WTC11 (cell line): Measurements from ENCODE around the gene BOD1L1. TPM values are rescaled to one million over a fixed set of nuclear protein-coding genes. Genes with fewer than 3 reads are reported as not detected.

Source experiments
- ATAC-seq: fragments of 200-7000 bp; cut with Tn5 transposase; 2 replicates; pipeline ENCODE4 v1.10.0; 2021; ENCODE audit warnings: mild to moderate bottlenecking, moderate library complexity
- CTCF ChIA-PET: fragments of 300-600 bp; sonication (Branson Sonifier 250); formaldehyde crosslinking; loops from one replicate; lab custom pipeline; 2021; ENCODE audit warnings: antibody characterized with exemption; lab: Charles Lee
- POLR2A ChIA-PET: fragments of 350-600 bp; sonication (Branson Sonifier 250); formaldehyde crosslinking; loops from one replicate; lab custom pipeline; 2021; ENCODE audit warnings: antibody characterized with exemption; lab: Charles Lee
- DNase-seq: peaks from one replicate; pipeline ENCODE4 v3.0.0; 2021; ENCODE audit warnings: low spot score
- H3K27ac Mint-ChIP-seq: 2 replicates; pipeline ENCODE4 v1.8.0; 2021; ENCODE audit warnings: mixed read lengths
- H3K27me3 Mint-ChIP-seq: 2 replicates; pipeline ENCODE4 v1.8.0; 2021; ENCODE audit warnings: low read depth, mild to moderate bottlenecking, moderate library complexity, mixed read lengths
- H3K36me3 Mint-ChIP-seq: 2 replicates; pipeline ENCODE4 v1.8.0; 2021; ENCODE audit warnings: mixed read lengths
- H3K4me1 Mint-ChIP-seq: 2 replicates; pipeline ENCODE4 v1.8.0; 2022; ENCODE audit warnings: mixed read lengths
- H3K4me3 Mint-ChIP-seq: 2 replicates; pipeline ENCODE4 v1.8.0; 2021; ENCODE audit warnings: mild to moderate bottlenecking, moderate library complexity, mixed read lengths
- H3K9me3 Mint-ChIP-seq: 2 replicates; pipeline ENCODE4 v1.8.0; 2021; ENCODE audit warnings: mixed read lengths
- AR ChIP-seq: fragments of 250-450 bp; sonication (Bioruptor Pico); IDR thresholded peaks from 2 replicates; pipeline ENCODE4 v1.9.0; 2021; ENCODE audit warnings: mild to moderate bottlenecking
- CBFB ChIP-seq: sonication (generic); formaldehyde crosslinking; IDR thresholded peaks from 2 replicates; pipeline ENCODE4 v1.8.1; 2022; ENCODE audit warnings: mild to moderate bottlenecking, low read depth, missing genetic modification reagents
- GTF2I ChIP-seq: fragments of 250-450 bp; sonication (Bioruptor Pico); conservative IDR thresholded peaks from 2 replicates; pipeline ENCODE4 v1.4.0; 2021; ENCODE audit warnings: mild to moderate bottlenecking
- IRF2 ChIP-seq: sonication (generic); formaldehyde crosslinking; IDR thresholded peaks from 2 replicates; pipeline ENCODE4 v1.8.0; 2022; ENCODE audit warnings: low read depth, missing genetic modification reagents, borderline replicate concordance
- NFE2L1 ChIP-seq: sonication (generic); formaldehyde crosslinking; IDR thresholded peaks from 2 replicates; pipeline ENCODE4 v1.8.1; 2023; ENCODE audit warnings: missing genetic modification reagents
- PRDM15 ChIP-seq: sonication (generic); formaldehyde crosslinking; IDR thresholded peaks from 2 replicates; pipeline ENCODE4 v1.8.0; 2022; ENCODE audit warnings: missing genetic modification reagents
- SP1 ChIP-seq: sonication (generic); formaldehyde crosslinking; conservative IDR thresholded peaks from 2 replicates; pipeline ENCODE4 v1.8.1; 2022; ENCODE audit warnings: missing genetic modification reagents
- ZNF263 ChIP-seq: sonication (generic); formaldehyde crosslinking; IDR thresholded peaks from 2 replicates; pipeline ENCODE4 v1.8.1; 2022; ENCODE audit warnings: low read depth, mild to moderate bottlenecking, moderate library complexity, missing genetic modification reagents
- ZNF423 ChIP-seq: fragments of 250-450 bp; sonication (Bioruptor Pico); IDR thresholded peaks from 2 replicates; pipeline ENCODE4 v2.1.2; 2022; ENCODE audit warnings: mild to moderate bottlenecking, moderate library complexity
- total RNA-seq: library from RNA; stranded (reverse); gene quantifications from 3 replicates; pipeline ENCODE4 v1.2.3, GENCODE V29; 2021
- TF ChIP-seq, protein P1 (sequence below): sonication (generic); formaldehyde crosslinking; IDR thresholded peaks from 2 replicates; pipeline ENCODE4 v1.8.1; 2023; ENCODE audit warnings: mild to moderate bottlenecking, moderate library complexity, missing genetic modification reagents
- TF ChIP-seq, protein P2 (sequence below): fragments of 200-600 bp; IDR thresholded peaks from 2 replicates; pipeline ENCODE4 v1.8.0; 2022; ENCODE audit warnings: antibody characterized with exemption
- TF ChIP-seq, protein P3 (sequence below): sonication (generic); formaldehyde crosslinking; IDR thresholded peaks from 2 replicates; pipeline ENCODE4 v1.8.1; 2023; ENCODE audit warnings: mild to moderate bottlenecking, missing genetic modification reagents, moderate library complexity

The BOD1L1 gene
- total RNA-seq, 1 experiment from 2014 or later = 43.5 TPM

- TF ChIP-seq NFE2L1 (CRISPR knock-in tag) = no peak
- TF ChIP-seq IRF2 (CRISPR knock-in tag) = no peak
Measured at GRCh38 chr4:13553081-13553480, 74.4 kb downstream of the BOD1L1 start (continued).

DNA sequence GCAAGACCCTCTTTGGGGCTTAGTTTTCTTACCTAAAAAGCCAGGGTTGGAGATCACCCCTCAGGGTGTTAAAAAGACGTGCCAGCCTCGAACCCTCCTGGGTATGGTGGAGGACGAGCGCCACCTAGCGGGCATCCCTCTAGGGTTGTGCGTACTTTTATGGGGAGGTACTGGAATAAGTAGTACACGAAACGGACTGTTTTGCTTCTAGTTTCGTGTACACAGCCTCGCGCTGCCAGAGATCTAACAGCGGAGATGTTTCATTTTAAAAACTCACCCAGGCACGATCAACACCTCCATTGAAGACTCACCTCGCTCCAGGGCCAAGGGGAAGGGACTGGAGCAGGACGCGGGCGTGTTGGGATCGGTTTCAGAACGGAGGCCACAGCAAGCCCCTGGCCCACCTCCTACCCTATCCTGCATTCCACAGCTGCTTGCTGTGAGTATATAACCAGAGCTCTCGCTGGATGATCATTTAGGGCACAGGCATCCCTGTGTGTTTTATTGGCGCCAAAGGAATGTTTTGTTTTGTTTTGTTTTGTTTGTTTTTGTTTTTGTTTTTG lies 78.5 kb downstream of the BOD1L1 start:
- H3K9me3 Mint-ChIP-seq = peaks cover 10% of the 10 kb centered on the region
- H3K4me3 Mint-ChIP-seq = peak overlapping the region; percentile 76
- TF ChIP-seq, protein P1, sequence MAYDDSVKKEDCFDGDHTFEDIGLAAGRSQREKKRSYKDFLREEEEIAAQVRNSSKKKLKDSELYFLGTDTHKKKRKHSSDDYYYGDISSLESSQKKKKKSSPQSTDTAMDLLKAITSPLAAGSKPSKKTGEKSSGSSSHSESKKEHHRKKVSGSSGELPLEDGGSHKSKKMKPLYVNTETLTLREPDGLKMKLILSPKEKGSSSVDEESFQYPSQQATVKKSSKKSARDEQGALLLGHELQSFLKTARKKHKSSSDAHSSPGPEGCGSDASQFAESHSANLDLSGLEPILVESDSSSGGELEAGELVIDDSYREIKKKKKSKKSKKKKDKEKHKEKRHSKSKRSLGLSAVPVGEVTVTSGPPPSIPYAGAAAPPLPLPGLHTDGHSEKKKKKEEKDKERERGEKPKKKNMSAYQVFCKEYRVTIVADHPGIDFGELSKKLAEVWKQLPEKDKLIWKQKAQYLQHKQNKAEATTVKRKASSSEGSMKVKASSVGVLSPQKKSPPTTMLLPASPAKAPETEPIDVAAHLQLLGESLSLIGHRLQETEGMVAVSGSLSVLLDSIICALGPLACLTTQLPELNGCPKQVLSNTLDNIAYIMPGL = peak; percentile 41; the same call in 1 of the 2 replicates
- TF ChIP-seq, protein P2, sequence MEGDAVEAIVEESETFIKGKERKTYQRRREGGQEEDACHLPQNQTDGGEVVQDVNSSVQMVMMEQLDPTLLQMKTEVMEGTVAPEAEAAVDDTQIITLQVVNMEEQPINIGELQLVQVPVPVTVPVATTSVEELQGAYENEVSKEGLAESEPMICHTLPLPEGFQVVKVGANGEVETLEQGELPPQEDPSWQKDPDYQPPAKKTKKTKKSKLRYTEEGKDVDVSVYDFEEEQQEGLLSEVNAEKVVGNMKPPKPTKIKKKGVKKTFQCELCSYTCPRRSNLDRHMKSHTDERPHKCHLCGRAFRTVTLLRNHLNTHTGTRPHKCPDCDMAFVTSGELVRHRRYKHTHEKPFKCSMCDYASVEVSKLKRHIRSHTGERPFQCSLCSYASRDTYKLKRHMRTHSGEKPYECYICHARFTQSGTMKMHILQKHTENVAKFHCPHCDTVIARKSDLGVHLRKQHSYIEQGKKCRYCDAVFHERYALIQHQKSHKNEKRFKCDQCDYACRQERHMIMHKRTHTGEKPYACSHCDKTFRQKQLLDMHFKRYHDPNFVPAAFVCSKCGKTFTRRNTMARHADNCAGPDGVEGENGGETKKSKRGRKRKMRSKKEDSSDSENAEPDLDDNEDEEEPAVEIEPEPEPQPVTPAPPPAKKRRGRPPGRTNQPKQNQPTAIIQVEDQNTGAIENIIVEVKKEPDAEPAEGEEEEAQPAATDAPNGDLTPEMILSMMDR = peak; percentile 97
- TF ChIP-seq SP1 = no peak
- H3K27ac Mint-ChIP-seq = no peak overlapping the region
- H3K27me3 Mint-ChIP-seq = peaks cover 86% of the 10 kb centered on the region
- H3K4me1 Mint-ChIP-seq = peaks cover 27% of the 10 kb centered on the region
- H3K36me3 Mint-ChIP-seq = 0 out of 2 replicates have a peak, but pooled peaks cover 3% of the 10 kb centered on the region
- ATAC-seq (peak; percentile 32), DNase-seq (peak; percentile 96)
- ChIA-PET POLR2A (no interaction called here), CTCF (interaction anchor here (0.6 to 1.8 kb wide), 8 partner anchors 18 to 820 kb away, joined by 3 to 8 read pairs (median 4); no protein-coding TSS in a partner anchor)

DNA sequence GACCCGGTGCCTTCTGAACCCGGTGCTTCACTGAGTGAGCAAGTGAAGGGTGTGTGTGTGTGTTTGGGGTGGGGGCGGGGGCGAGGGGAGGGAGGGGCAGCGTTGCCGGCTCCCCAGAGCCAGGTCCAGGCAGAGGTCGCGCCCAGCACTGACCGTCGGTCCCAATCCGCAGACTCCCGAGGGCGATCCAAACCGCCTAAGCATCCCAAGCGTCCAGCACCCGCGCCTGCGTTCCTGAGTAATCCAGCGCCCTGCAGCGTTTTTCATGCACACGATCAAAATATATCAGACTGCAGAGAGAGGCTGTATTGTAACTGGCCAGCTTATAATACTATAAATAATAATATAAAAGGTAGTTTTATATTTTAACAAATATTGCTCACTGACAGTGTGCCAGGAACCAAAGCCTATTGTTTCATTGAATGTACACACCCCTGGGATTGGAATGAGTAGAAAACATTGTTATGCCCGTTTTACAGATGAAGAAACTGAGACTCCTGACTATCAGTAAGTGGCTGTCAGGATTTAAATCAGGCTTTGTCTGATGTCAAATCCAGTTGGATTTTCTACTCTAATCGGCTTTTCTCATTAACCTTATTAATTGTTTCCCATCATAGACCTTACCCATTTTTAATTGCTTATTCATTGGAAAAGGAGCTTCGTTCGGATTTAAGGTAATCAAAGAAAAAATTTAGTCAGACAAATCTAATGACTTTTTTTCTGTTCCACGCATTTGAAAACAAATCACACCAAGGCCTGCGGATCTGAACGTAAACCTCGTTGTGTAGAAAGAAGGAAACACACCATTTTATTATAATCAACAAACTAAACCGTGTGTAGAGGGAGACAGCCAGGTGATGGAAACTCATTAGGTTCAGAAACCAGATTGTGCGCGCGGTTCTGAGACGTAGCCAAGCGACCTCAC lies 79.2 kb downstream of the BOD1L1 start:
- POLR2A ChIA-PET = no interaction called here
- DNase-seq = no peak
- H3K27me3 Mint-ChIP-seq = peaks cover 94% of the 10 kb centered on the region
- H3K9me3 Mint-ChIP-seq = peaks cover 10% of the 10 kb centered on the region
- TF ChIP-seq CBFB = no peak
- 0 out of 2 replicates have a peak, but pooled peaks have one; percentile 40 for TF ChIP-seq GTF2I (CRISPR knock-in tag)
- peaks cover 30% of the 10 kb centered on the region for H3K4me1 Mint-ChIP-seq
- no peak for ATAC-seq
- peak overlapping the region; percentile 76 for H3K4me3 Mint-ChIP-seq
- 0 out of 2 replicates have a peak, but pooled peaks cover 3% of the 10 kb centered on the region for H3K36me3 Mint-ChIP-seq
- H3K27ac Mint-ChIP-seq = no peak overlapping the region
- CTCF ChIA-PET = interaction anchor here (0.6 to 1.8 kb wide), 8 partner anchors 14 to 819 kb away, joined by 3 to 8 read pairs (median 4); no protein-coding TSS in a partner anchor

DNA sequence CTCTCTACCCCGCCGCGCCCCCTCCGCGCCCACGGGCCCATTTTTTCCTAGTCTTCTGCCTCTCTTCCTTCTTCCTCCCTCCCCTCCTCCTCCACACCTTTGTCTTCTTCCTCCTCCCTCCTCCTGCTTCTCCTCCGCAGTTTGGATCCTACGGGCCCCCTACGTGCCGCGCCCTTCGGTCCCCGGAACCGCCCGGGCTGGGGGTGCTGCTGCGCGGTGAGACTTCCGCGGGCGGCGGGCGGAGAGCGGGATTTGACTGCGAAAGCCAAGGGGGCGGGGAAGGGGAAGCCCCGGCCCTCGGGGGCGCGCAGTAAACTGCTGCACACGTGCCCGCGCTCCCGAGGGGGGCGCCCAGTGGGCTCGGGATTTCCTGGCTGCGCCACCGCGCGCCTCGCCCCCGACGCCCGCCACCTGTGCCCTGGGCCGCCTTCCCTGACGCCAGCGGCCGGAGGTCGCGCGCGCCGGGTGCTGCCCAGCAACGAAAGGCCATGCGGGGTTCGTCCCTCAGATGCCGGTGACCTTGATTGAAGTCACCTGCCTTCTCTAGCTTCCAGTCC lies 80.0 kb downstream of the BOD1L1 start:
- Mint-ChIP-seq H3K36me3 (0 out of 2 replicates have a peak, but pooled peaks cover 3% of the 10 kb centered on the region), H3K4me3 (peak overlapping the region; percentile 91), H3K27me3 (peaks cover 97% of the 10 kb centered on the region), H3K9me3 (peaks cover 10% of the 10 kb centered on the region), H3K27ac (no peak overlapping the region), H3K4me1 (peaks cover 36% of the 10 kb centered on the region)
- DNase-seq (peak; percentile 52), ATAC-seq (no peak)
- POLR2A ChIA-PET = interaction anchor here (0.6 kb wide), 1 partner anchor 376 kb away, joined by 3 read pairs; no protein-coding TSS in a partner anchor
- CTCF ChIA-PET = interaction anchor here (0.9 to 2.0 kb wide), 5 partner anchors 14 to 818 kb away, joined by 3 to 6 read pairs (median 3); no protein-coding TSS in a partner anchor
- TF ChIP-seq AR = no peak
- peak; percentile 63; the same call in 1 of the 2 replicates for TF ChIP-seq ZNF263 (CRISPR knock-in tag)
- TF ChIP-seq PRDM15 (CRISPR knock-in tag) = no peak
- 0 out of 2 replicates have a peak, but pooled peaks have one; percentile 14 for TF ChIP-seq SP1
- TF ChIP-seq, protein P3, sequence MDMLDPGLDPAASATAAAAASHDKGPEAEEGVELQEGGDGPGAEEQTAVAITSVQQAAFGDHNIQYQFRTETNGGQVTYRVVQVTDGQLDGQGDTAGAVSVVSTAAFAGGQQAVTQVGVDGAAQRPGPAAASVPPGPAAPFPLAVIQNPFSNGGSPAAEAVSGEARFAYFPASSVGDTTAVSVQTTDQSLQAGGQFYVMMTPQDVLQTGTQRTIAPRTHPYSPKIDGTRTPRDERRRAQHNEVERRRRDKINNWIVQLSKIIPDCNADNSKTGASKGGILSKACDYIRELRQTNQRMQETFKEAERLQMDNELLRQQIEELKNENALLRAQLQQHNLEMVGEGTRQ (CRISPR knock-in tag) = no peak
- 0 out of 2 replicates have a peak, but pooled peaks have one; percentile 46 for TF ChIP-seq ZNF423 (CRISPR knock-in tag)
